Middle frontal gyrus (tissue), 1 donor: ENCODE results near the gene TTC31.
"Not testable (repeated sequence)": the region's sequence is repeated elsewhere in the genome, so short reads cannot be mapped to it uniquely, and the experiment has no call there.

Experiments used
- DNase-seq: peaks from one replicate; pipeline ENCODE4 v3.0.0-alpha.2; 2015; ENCODE audit warnings: low spot score; ENCODE audit errors: extremely low spot score

The TTC31 gene

GRCh38 chr2:74483675-74484164 is 839 bp downstream of the TTC31 start:
- DNase-seq, result not testable (repeated sequence)

- DNase-seq, result no peak
These were observed 3.3 kb downstream of the TTC31 start for GRCh38 chr2:74486141-74486540.

GRCh38 chr2:74488643-74489481 is 6.0 kb downstream of the TTC31 start:
- no peak for DNase-seq

- DNase-seq, result no peak
These were observed 7.0 kb downstream of the TTC31 start for GRCh38 chr2:74489906-74490305.

- no peak for DNase-seq
These were observed 9.0 kb downstream of the TTC31 start for GRCh38 chr2:74491648-74492544.

GRCh38 chr2:74493546-74493945 is 10.7 kb downstream of the TTC31 start:
- DNase-seq, result no peak

- DNase-seq, result no peak
These were observed 12.6 kb downstream of the TTC31 start for GRCh38 chr2:74495440-74495839.

GRCh38 chr2:74496997-74497776 is 14.3 kb downstream of the TTC31 start:
- DNase-seq, result no peak

GRCh38 chr2:74497777-74498499 is 15.1 kb downstream of the TTC31 start:
- DNase-seq, result no peak

GRCh38 chr2:74498500-74499266 is 15.8 kb downstream of the TTC31 start:
- no peak for DNase-seq

GRCh38 chr2:74499267-74499939 is 16.5 kb downstream of the TTC31 start, which contains the start of gene LBX2:
TSS of gene LBX2 (minus strand) at chr2:74499603. CDS start at chr2:74499537, 66 bp downstream.
- no peak for DNase-seq

GRCh38 chr2:74499940-74500577 is 17.2 kb downstream of the TTC31 start:
- no peak for DNase-seq

GRCh38 chr2:74500578-74500946 is 17.7 kb downstream of the TTC31 start:
- no peak for DNase-seq

GRCh38 chr2:74501335-74502071 is 18.6 kb downstream of the TTC31 start:
- no peak for DNase-seq

GRCh38 chr2:74502147-74502719 is 19.4 kb downstream of the TTC31 start:
- DNase-seq, result no peak

GRCh38 chr2:74502720-74503505 is 20.0 kb downstream of the TTC31 start:
- no peak for DNase-seq
